Adrenal gland (tissue), 5 donors: Measurements from ENCODE around the gene APOD.

Experiments used
- POLR2A ChIP-seq, 2 donors: fragments of 450-650 bp; IDR thresholded peaks; one replicate each; pipeline ENCODE4 v1.6.1; 2017; ENCODE audit warnings: antibody characterized with exemption in 2 of 2, mild to moderate bottlenecking in 2 of 2, moderate library complexity in 1 of 2
- TF ChIP-seq, protein P1 (sequence below), 6 experiments: fragments of 450-650 bp in 4 of 6; fragments of 200-600 bp in 2 of 6; sonication (generic) in 1 of 6; IDR thresholded peaks; 1 replicate in 5 of 6; 2 replicates in 1 of 6; pipeline versions ENCODE4 v1.5.1 to v1.8.0; 2016 to 2021; ENCODE audit warnings: antibody characterized with exemption in 6 of 6, mild to moderate bottlenecking in 2 of 6, moderate library complexity in 1 of 6
- donor health status: DM: no; HTN: no; CAD: no.

DNA sequence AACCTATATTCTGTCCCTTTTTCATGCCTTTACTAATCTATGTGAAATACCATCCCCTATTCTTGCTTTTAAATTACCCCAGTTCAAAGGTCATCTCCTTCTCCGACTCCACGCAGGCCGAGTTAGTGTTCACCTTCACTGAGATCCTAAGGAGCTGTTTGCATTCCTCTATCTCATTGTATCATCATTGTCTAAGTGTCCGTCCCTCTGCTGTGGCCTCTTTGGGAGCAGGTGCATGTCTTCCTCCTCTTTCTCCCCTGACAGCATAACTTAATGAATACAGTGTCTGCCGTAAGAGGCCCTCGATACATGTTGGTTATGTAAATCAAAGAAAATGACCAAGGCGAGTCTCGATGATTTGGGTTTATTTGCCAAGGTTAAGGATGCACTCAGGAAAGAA, 35.7 kb downstream of the APOD start:
- no peak for TF ChIP-seq POLR2A (IDR thresholded peaks at IDR 0.05)
- TF ChIP-seq, protein P1, sequence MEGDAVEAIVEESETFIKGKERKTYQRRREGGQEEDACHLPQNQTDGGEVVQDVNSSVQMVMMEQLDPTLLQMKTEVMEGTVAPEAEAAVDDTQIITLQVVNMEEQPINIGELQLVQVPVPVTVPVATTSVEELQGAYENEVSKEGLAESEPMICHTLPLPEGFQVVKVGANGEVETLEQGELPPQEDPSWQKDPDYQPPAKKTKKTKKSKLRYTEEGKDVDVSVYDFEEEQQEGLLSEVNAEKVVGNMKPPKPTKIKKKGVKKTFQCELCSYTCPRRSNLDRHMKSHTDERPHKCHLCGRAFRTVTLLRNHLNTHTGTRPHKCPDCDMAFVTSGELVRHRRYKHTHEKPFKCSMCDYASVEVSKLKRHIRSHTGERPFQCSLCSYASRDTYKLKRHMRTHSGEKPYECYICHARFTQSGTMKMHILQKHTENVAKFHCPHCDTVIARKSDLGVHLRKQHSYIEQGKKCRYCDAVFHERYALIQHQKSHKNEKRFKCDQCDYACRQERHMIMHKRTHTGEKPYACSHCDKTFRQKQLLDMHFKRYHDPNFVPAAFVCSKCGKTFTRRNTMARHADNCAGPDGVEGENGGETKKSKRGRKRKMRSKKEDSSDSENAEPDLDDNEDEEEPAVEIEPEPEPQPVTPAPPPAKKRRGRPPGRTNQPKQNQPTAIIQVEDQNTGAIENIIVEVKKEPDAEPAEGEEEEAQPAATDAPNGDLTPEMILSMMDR (IDR thresholded peaks at IDR 0.05), result no peak
